ENCODE measurements around the gene LRRC8D.

- TF ChIP-seq, protein P1, sequence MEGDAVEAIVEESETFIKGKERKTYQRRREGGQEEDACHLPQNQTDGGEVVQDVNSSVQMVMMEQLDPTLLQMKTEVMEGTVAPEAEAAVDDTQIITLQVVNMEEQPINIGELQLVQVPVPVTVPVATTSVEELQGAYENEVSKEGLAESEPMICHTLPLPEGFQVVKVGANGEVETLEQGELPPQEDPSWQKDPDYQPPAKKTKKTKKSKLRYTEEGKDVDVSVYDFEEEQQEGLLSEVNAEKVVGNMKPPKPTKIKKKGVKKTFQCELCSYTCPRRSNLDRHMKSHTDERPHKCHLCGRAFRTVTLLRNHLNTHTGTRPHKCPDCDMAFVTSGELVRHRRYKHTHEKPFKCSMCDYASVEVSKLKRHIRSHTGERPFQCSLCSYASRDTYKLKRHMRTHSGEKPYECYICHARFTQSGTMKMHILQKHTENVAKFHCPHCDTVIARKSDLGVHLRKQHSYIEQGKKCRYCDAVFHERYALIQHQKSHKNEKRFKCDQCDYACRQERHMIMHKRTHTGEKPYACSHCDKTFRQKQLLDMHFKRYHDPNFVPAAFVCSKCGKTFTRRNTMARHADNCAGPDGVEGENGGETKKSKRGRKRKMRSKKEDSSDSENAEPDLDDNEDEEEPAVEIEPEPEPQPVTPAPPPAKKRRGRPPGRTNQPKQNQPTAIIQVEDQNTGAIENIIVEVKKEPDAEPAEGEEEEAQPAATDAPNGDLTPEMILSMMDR (conservative IDR thresholded peaks at IDR 0.05; ENCODE audit: low read depth, low read length) = no peak
- TF ChIP-seq EZH2 (IDR thresholded peaks at IDR 0.05; ENCODE audit: low read length, unreplicated experiment) (no peak), EZH2phosphoT487 (IDR thresholded peaks at IDR 0.05; ENCODE audit: borderline replicate concordance, low read length) (no peak)
These were observed 150.8 kb downstream of the LRRC8D start for GRCh38 chr1:89971600-89971999.
